H1 (cell line): ENCODE results near the gene MSI2. TPM values are rescaled to one million over a fixed set of nuclear protein-coding genes. Genes with fewer than 3 reads are reported as not detected.
A peak's percentile ranks its signal among the peaks of the same experiment; 100 is the strongest.

Source experiments
- CTCF ChIA-PET: fragments of 300-600 bp; sonication (Branson Sonifier 250); formaldehyde crosslinking; loops from one replicate; lab custom pipeline; 2021; ENCODE audit not compliant: partially characterized antibody; lab: Charles Lee
- POLR2A ChIA-PET: fragments of 300-600 bp; sonication (Branson Sonifier 250); formaldehyde crosslinking; loops from one replicate; lab custom pipeline; 2021; ENCODE audit warnings: inconsistent platforms; ENCODE audit not compliant: partially characterized antibody; lab: Charles Lee
- DNase-seq, 2 experiments: peaks; one replicate each; pipeline versions ENCODE4 v3.0.0 to v3.0.0-alpha.2; 2010 to 2022; ENCODE audit warnings: low spot score in 2 of 2, low read depth in 1 of 2, mixed read lengths in 1 of 2
- FAIRE-seq: peaks from 2 replicates; lab custom pipeline; 2011; peaks lifted over from hg19 to GRCh38; lab: Jason Lieb, UNC
- H2AFZ ChIP-seq: 2 replicates; pipeline ENCODE4 v1.8.1; 2012; ENCODE audit warnings: low read length, inconsistent platforms
- H2AK5ac ChIP-seq: 2 replicates; pipeline ENCODE4 v1.6.1; 2013; ENCODE audit warnings: low read depth, low read length
- H2BK120ac ChIP-seq: replicated peaks from 2 replicates; pipeline ENCODE3; 2013; ENCODE audit warnings: low read depth, low read length, inconsistent platforms
- H2BK12ac ChIP-seq: 2 replicates; pipeline ENCODE4 v1.6.1; 2013; ENCODE audit warnings: low read depth, low read length
- H2BK15ac ChIP-seq: 2 replicates; pipeline ENCODE4 v1.6.1; 2013; ENCODE audit warnings: low read length
- H2BK20ac ChIP-seq: 2 replicates; pipeline ENCODE4 v1.6.1; 2013; ENCODE audit warnings: low read length
- H2BK5ac ChIP-seq: 2 replicates; pipeline ENCODE4 v1.6.1; 2013; ENCODE audit warnings: low read depth, low read length
- H3K14ac ChIP-seq: 2 replicates; pipeline ENCODE4 v1.6.1; 2013; ENCODE audit warnings: inconsistent platforms; ENCODE audit not compliant: insufficient read length
- H3K18ac ChIP-seq: 2 replicates; pipeline ENCODE4 v1.6.1; 2013; ENCODE audit warnings: low read length; ENCODE audit errors: extremely low read depth
- H3K23ac ChIP-seq: 2 replicates; pipeline ENCODE4 v1.6.1; 2013; ENCODE audit warnings: inconsistent platforms; ENCODE audit not compliant: insufficient read length
- H3K23me2 ChIP-seq: 2 replicates; pipeline ENCODE4 v1.6.1; 2013; ENCODE audit warnings: low read depth, low read length
- H3K27ac ChIP-seq: 2 replicates; pipeline ENCODE4 v1.6.1; 2011; ENCODE audit warnings: low read depth, low read length, inconsistent platforms
- H3K27me3 ChIP-seq, 4 experiments: replicated peaks in 1 of 4; 1 replicate in 1 of 4; 2 replicates in 3 of 4; pipeline versions ENCODE4 v1.6.1 to v1.8.1; 2011 to 2013; ENCODE audit warnings: low read length in 3 of 4, mild to moderate bottlenecking in 3 of 4, inconsistent platforms in 2 of 4, mixed read lengths in 2 of 4, moderate library complexity in 1 of 4; ENCODE audit not compliant: control insufficient read depth in 3 of 4, insufficient read depth in 3 of 4; ENCODE audit errors: extremely low read depth in 1 of 4
- H3K36me3 ChIP-seq, 4 experiments: 2 replicates each; pipeline versions ENCODE4 v1.6.1 to v1.8.1; 2011 to 2013; ENCODE audit warnings: mild to moderate bottlenecking in 4 of 4, low read length in 3 of 4, moderate library complexity in 2 of 4, control low read depth in 1 of 4, inconsistent platforms in 1 of 4; ENCODE audit not compliant: insufficient read depth in 4 of 4, control insufficient read depth in 2 of 4
- H3K4ac ChIP-seq: replicated peaks from 2 replicates; pipeline ENCODE3; 2013; ENCODE audit warnings: low read length, low read depth, mixed read lengths, inconsistent platforms; ENCODE audit not compliant: insufficient read length
- H3K4me1 ChIP-seq, 4 experiments: replicated peaks in 1 of 4; 1 replicate in 1 of 4; 2 replicates in 3 of 4; pipeline versions ENCODE4 v1.6.1 to v1.8.1; 2011 to 2013; ENCODE audit warnings: low read length in 3 of 4, inconsistent platforms in 2 of 4, mixed read lengths in 1 of 4; ENCODE audit not compliant: insufficient read depth in 4 of 4, control insufficient read depth in 3 of 4
- H3K4me2 ChIP-seq, 2 experiments: 2 replicates each; pipeline versions ENCODE4 v1.6.1 to v1.8.1; 2011 to 2013; ENCODE audit warnings: low read depth in 2 of 2, low read length in 2 of 2, control low read depth in 1 of 2, inconsistent platforms in 1 of 2, mild to moderate bottlenecking in 1 of 2; ENCODE audit not compliant: insufficient read depth in 1 of 2
- H3K4me3 ChIP-seq, 4 experiments: fragments of 200-600, 300-600 bp in 1 of 4; sonication (generic), shearing (Covaris generic), sonication (Bioruptor Twin) in 1 of 4; 2 replicates each; pipeline versions ENCODE4 v1.5.1 to v1.8.1; 2011 to 2016; ENCODE audit warnings: low read length in 4 of 4, low read depth in 3 of 4, control low read depth in 2 of 4, inconsistent platforms in 2 of 4, mild to moderate bottlenecking in 2 of 4, mixed read lengths in 1 of 4, moderate library complexity in 1 of 4; ENCODE audit not compliant: insufficient read depth in 2 of 4; ENCODE audit errors: extremely low read depth in 1 of 4
- H3K56ac ChIP-seq: replicated peaks from 2 replicates; pipeline ENCODE3; 2013; ENCODE audit warnings: low read depth, mild to moderate bottlenecking, mixed read lengths, low read length, inconsistent platforms; ENCODE audit not compliant: insufficient read length
- H3K79me1 ChIP-seq: 2 replicates; pipeline ENCODE4 v1.6.1; 2013; ENCODE audit warnings: low read depth, low read length, control low read depth
- H3K79me2 ChIP-seq, 2 experiments: 2 replicates each; pipeline versions ENCODE4 v1.6.1 to v1.8.1; 2012 to 2013; ENCODE audit warnings: low read length in 2 of 2, mild to moderate bottlenecking in 2 of 2, inconsistent platforms in 1 of 2; ENCODE audit not compliant: insufficient read depth in 2 of 2, control insufficient read depth in 1 of 2
- H3K9ac ChIP-seq, 4 experiments: replicated peaks in 1 of 4; 1 replicate in 1 of 4; 2 replicates in 3 of 4; pipeline versions ENCODE4 v1.6.1 to v1.8.1; 2011 to 2013; ENCODE audit warnings: low read depth in 3 of 4, low read length in 3 of 4, control low read depth in 2 of 4, mild to moderate bottlenecking in 2 of 4, moderate library complexity in 2 of 4, inconsistent platforms in 1 of 4; ENCODE audit errors: extremely low read depth in 1 of 4
- H3K9me3 ChIP-seq, 2 experiments: 2 replicates each; pipeline versions ENCODE4 v1.6.1 to v1.8.1; 2012 to 2013; ENCODE audit warnings: mild to moderate bottlenecking in 2 of 2, moderate library complexity in 2 of 2, control low read depth in 1 of 2, inconsistent platforms in 1 of 2, low read depth in 1 of 2, low read length in 1 of 2, mixed read lengths in 1 of 2; ENCODE audit not compliant: insufficient read depth in 2 of 2
- H4K20me1 ChIP-seq, 2 experiments: replicated peaks in 1 of 2; 2 replicates each; pipeline versions ENCODE3 to v1.8.1; 2011 to 2013; ENCODE audit warnings: inconsistent platforms in 2 of 2, low read length in 2 of 2, mild to moderate bottlenecking in 1 of 2; ENCODE audit not compliant: insufficient read depth in 2 of 2, control insufficient read depth in 1 of 2
- H4K5ac ChIP-seq: 2 replicates; pipeline ENCODE4 v1.6.1; 2013; ENCODE audit warnings: low read length, low read depth, mixed read lengths, inconsistent platforms; ENCODE audit not compliant: insufficient read length
- H4K8ac ChIP-seq: 2 replicates; pipeline ENCODE4 v1.8.0; 2013; ENCODE audit warnings: mild to moderate bottlenecking, moderate library complexity, low read length, inconsistent platforms; ENCODE audit not compliant: insufficient read depth; ENCODE audit errors: extremely low read depth
- H4K91ac ChIP-seq: replicated peaks from 2 replicates; pipeline ENCODE3; 2013; ENCODE audit warnings: low read length, mixed read lengths, inconsistent platforms; ENCODE audit not compliant: insufficient read length
- CEBPB ChIP-seq: IDR thresholded peaks from 2 replicates; pipeline ENCODE4 v1.6.1; 2012; ENCODE audit warnings: low read depth, low read length
- CREB1 ChIP-seq: IDR thresholded peaks from 2 replicates; pipeline ENCODE4 v1.6.1; 2012; ENCODE audit warnings: inconsistent platforms
- CTBP2 ChIP-seq: IDR thresholded peaks from 2 replicates; pipeline ENCODE4 v1.7.0; 2011; ENCODE audit warnings: borderline replicate concordance, mild to moderate bottlenecking, moderate library complexity, mixed read lengths, low read length; ENCODE audit not compliant: insufficient read depth, insufficient read length
- EGR1 ChIP-seq: IDR thresholded peaks from 2 replicates; pipeline ENCODE4 v1.6.1; 2011; ENCODE audit warnings: low read depth, low read length, borderline replicate concordance
- GABPA ChIP-seq: IDR thresholded peaks from 2 replicates; pipeline ENCODE4 v1.6.1; 2011; ENCODE audit warnings: mild to moderate bottlenecking, low read length, moderate library complexity, borderline replicate concordance; ENCODE audit not compliant: insufficient read depth
- KDM4A ChIP-seq: IDR thresholded peaks from one replicate; pipeline ENCODE4 v1.7.1; 2012; ENCODE audit warnings: low read depth, mild to moderate bottlenecking, moderate library complexity, low read length, inconsistent platforms; ENCODE audit not compliant: severe bottlenecking
- NANOG ChIP-seq: IDR thresholded peaks from 2 replicates; pipeline ENCODE4 v1.6.1; 2011; ENCODE audit warnings: low read length, low read depth, mild to moderate bottlenecking, inconsistent platforms; ENCODE audit not compliant: insufficient read depth, poor library complexity, severe bottlenecking
- POLR2A ChIP-seq, 2 experiments: IDR thresholded peaks; 1 replicate in 1 of 2; 2 replicates in 1 of 2; pipeline ENCODE4 v1.6.1; 2011; ENCODE audit warnings: low read depth in 2 of 2, low read length in 2 of 2, mild to moderate bottlenecking in 2 of 2; ENCODE audit errors: control extremely low read depth in 1 of 2
- RFX5 ChIP-seq: IDR thresholded peaks from 2 replicates; pipeline ENCODE4 v1.6.1; 2011; ENCODE audit warnings: low read depth, low read length, improper control_type of control experiment, borderline replicate concordance
- RNF2 ChIP-seq: fragments of 200-900, 300-1000 bp; sonication (generic); IDR thresholded peaks from 2 replicates; pipeline ENCODE4 v1.7.1; 2016; ENCODE audit warnings: borderline replicate concordance, low read depth, mild to moderate bottlenecking, antibody characterized with exemption, low read length; ENCODE audit not compliant: poor library complexity, severe bottlenecking; ENCODE audit errors: missing control alignments
- RXRA ChIP-seq: IDR thresholded peaks from 2 replicates; pipeline ENCODE4 v1.6.1; 2011; ENCODE audit warnings: low read depth, mild to moderate bottlenecking, low read length, moderate library complexity; ENCODE audit not compliant: insufficient read depth
- SRF ChIP-seq: IDR thresholded peaks from 2 replicates; pipeline ENCODE4 v1.6.1; 2011; ENCODE audit warnings: mild to moderate bottlenecking, low read depth, low read length, moderate library complexity
- WGBS, 2 experiments: shearing (Covaris generic) in 1 of 2; methylation state at CpG; one replicate each; pipeline versions ENCODE4 v1.1.6 to v1.1.7; 2013 to 2015; ENCODE audit warnings: low lambda C conversion rate in 2 of 2, mixed read lengths in 2 of 2, inconsistent platforms in 1 of 2, low coverage in 1 of 2, missing lambda C conversion rate in 1 of 2; ENCODE audit not compliant: insufficient replicate concordance in 2 of 2, insufficient coverage in 1 of 2, insufficient read length in 1 of 2; ENCODE audit errors: extremely low coverage in 1 of 2, missing lambda C conversion rate in 1 of 2; 5-methylcytosine and 5-hydroxymethylcytosine counted together
- polyA plus RNA-seq, 7 experiments: library from polyadenylated mRNA; depleted of rRNA in 3 of 7; stranded (reverse) in 5 of 7; unstranded in 2 of 7; fragments of >200 nt in 5 of 7; fragments of 200-250 nt in 2 of 7; gene quantifications; 1 replicate in 5 of 7; 2 replicates in 1 of 7; 4 replicates in 1 of 7; pipeline versions ENCODE4 v1.2.1 to v1.2.3, GENCODE V29; 2011 to 2013; ENCODE audit warnings: missing spikeins in 2 of 7, mixed read lengths in 2 of 7
- total RNA-seq: library from RNA; stranded (reverse); fragmentation: NEBNext Ultra II Directional; extraction: Animal tissue kit (Norgen Biotek cat#: 25700); gene quantifications from 2 replicates; pipeline ENCODE4 v1.2.1, GENCODE V29; 2021

MSI2 gene
- total and polyA plus RNA-seq, 2 of the 8 experiments (the other 6 are each of a cell fraction or from before 2014, with no cell fraction given) = 36.7 to 80.6 TPM

GRCh38 chr17:57338257-57338914 lies 82.1 kb downstream of the MSI2 start:
- Histone ChIP-seq H3K4me3 (0 out of 8 replicates have a peak overlapping the region, but pooled peaks of 1 of the 4 experiments have one; percentile 4), H3K18ac (peak overlapping the region; percentile 48; the same call in 1 of the 2 replicates), H3K23me2 (no peaks in the 10 kb centered on the region), H4K8ac (no peak overlapping the region), H3K9me3 (no peaks in the 10 kb centered on the region; a peak in 2 of 4 replicates), H3K36me3 (no peaks in the 10 kb centered on the region; a peak in 1 of 8 replicates), H3K4me2 (no peak overlapping the region), H3K79me2 (peaks cover 0 to 57% of the 10 kb centered on the region in 2 experiments; a peak in 3 of 4 replicates), H2BK20ac (0 out of 2 replicates have a peak overlapping the region, but pooled peaks have one; percentile 21), H3K27ac (no peak overlapping the region), H2AFZ (no peak overlapping the region), H3K79me1 (peaks cover 12% of the 10 kb centered on the region; the same call in 1 of the 2 replicates), H2AK5ac (no peak overlapping the region), H3K14ac (no peak overlapping the region), H3K4ac (no peak overlapping the region), H2BK5ac (no peak overlapping the region), H2BK15ac (no peak overlapping the region), H2BK120ac (no peak overlapping the region), H3K56ac (no peak overlapping the region), H3K23ac (no peak overlapping the region), H4K5ac (no peak overlapping the region), H2BK12ac (no peak overlapping the region), H3K4me1 (peaks cover 12 to 35% (median 24%) of the 10 kb centered on the region in 4 experiments), H3K27me3 (no peaks in the 10 kb centered on the region), H3K9ac (no peak overlapping the region), H4K20me1 (peaks cover 0 to 12% of the 10 kb centered on the region in 2 experiments), H4K91ac (no peak overlapping the region)
- ChIA-PET POLR2A (interaction anchor here (1.1 kb wide), 1 partner anchor 512 kb away, joined by 3 read pairs; the partner anchor contains the start of gene MRPS23), CTCF (interaction anchor here (0.6 to 1.9 kb wide), 3 partner anchors 49 to 95 kb away, joined by 3 to 5 read pairs (median 4); no protein-coding TSS in a partner anchor)
- no peak for FAIRE-seq
- WGBS, 2 experiments = 82% methylated on average over 13 of the region's 13 CpGs; no CpG with 5 or more reads in 1 of the 2 experiments
- DNase-seq = no peak
- TF ChIP-seq EGR1 = no peak
- TF ChIP-seq POLR2A (IDR thresholded peaks at IDR 0.05; ENCODE audit: control extremely low read depth in 1 of 2, low read depth in 2 of 2, low read length in 2 of 2) = no peak
- no peak for TF ChIP-seq CEBPB
- TF ChIP-seq SRF = no peak
- no peak for TF ChIP-seq GABPA
- no peak for TF ChIP-seq RXRA
- TF ChIP-seq CREB1 = no peak
- TF ChIP-seq RFX5 = no peak
- no peak for TF ChIP-seq CTBP2
- TF ChIP-seq KDM4A = no peak
- TF ChIP-seq RNF2 = no peak
- TF ChIP-seq NANOG = no peak
